SH-SY5Y (cell line): ENCODE data around the gene LPCAT2.

Experiments
- GATA2 ChIP-seq: IDR thresholded peaks from 2 replicates; pipeline ENCODE4 v1.6.1; 2011; ENCODE audit warnings: mild to moderate bottlenecking, low read depth, low read length
- GATA3 ChIP-seq: IDR thresholded peaks from 2 replicates; pipeline ENCODE4 v1.6.1; 2011; ENCODE audit warnings: low read depth, mild to moderate bottlenecking, low read length, moderate library complexity

LPCAT2 gene

DNA sequence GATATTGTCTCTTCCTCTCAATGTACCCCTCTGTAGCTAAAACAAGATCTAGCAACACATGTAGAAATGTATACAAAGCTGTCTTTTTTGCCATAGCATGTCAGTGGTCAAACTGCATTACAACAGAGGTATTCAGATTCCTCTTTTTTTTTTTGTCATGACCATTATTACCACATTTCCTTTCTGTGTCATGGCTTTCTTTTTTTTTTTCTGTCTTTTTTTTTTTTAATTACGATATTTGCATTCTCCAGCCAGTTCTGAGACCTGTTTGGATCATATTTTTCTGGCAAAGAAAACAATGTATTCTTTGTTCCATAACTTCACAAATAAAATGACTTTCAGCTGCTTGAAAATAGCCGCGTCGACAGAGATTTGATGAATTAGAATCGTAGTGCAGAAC is 30.2 kb downstream of the LPCAT2 start:
- TF ChIP-seq GATA3: no peak
- no peak for TF ChIP-seq GATA2

DNA sequence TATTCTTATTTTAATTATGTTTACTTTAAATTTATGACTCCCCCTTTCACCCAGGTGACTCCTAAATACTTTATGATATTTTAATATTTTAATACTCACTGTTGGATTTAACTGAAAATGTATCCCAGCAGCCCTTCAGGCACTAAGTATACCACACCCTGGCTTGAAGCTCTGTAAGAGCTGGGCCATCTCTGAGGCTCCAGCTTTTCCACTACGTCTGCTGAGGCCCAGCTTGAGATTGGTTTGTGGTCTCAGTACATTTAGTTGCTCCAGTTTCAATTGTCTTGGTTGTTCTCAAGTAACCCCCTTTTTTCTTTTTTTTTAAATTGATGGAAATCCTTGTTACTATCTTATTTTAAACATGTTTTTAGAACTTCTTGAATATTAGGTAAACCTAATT is 30.6 kb downstream of the LPCAT2 start:
- TF ChIP-seq GATA3: no peak
- TF ChIP-seq GATA2: no peak

DNA sequence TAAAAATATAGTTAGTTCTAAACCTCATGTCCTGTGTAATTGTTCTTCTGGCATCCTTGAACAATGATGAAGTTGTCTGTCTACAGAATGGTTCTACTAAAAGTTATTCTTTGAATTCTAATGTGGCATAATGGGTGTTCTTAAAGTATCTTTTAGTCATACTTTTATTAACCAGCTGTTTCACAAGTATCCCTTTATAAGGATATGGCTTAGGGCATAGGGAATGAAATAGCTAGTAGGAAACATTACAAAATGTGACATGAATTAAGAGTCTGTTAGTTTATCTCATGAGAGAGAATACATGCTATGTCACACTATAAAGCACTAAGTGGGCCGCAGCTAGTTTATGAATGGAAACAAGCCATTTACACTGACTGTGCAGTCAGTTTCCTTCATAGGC is 31.3 kb downstream of the LPCAT2 start:
- TF ChIP-seq GATA2: no peak
- TF ChIP-seq GATA3: no peak

DNA sequence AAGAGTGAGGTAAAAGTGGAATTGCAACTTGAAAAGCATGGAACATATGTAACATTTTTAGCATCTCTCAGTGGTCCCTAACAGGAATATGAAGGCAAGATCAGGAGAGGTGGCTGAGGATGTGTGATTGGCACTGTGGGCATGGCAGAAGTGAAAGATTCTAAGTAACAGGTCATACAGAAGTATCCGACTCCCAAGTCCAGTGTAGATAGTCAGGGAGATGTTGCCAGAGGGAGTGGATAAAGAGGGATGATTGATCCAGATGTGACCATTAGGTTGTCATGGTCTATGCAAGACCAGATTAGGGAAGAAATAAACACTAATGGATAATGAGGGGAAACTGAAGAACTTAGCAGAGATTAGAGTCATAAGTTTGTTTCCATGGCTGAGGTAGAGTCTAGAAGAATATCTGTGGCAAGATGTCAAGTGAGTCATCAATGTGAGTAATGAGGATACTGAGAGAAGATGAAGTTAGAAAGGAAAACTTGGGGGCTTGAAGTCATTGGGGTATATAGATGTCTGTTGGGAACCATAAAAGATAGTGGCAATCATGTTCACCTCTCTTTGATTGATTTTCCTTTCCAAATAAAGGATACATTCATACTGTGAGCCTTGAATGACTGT is 33.7 kb downstream of the LPCAT2 start:
- TF ChIP-seq GATA2 (no peak), GATA3 (no peak)

DNA sequence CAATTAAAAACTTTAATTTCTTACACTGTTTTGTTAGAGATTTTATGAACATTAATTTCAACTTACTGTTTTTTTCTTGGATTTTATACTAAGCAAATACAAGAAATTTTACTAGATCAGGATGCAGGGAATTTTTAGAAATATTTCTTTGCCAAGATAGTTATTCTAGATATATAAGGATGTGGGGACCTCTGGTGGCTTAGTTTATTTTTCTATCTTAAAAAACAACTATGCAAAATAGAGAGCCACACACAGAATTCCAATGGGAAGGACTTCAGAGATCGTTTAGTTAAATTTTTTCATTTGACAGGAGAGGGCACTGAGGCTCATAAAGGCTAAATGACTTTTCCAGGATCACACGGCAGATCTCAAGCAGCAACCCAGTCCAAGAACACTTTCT is 34.6 kb downstream of the LPCAT2 start:
- TF ChIP-seq GATA3: no peak
- TF ChIP-seq GATA2: no peak

DNA sequence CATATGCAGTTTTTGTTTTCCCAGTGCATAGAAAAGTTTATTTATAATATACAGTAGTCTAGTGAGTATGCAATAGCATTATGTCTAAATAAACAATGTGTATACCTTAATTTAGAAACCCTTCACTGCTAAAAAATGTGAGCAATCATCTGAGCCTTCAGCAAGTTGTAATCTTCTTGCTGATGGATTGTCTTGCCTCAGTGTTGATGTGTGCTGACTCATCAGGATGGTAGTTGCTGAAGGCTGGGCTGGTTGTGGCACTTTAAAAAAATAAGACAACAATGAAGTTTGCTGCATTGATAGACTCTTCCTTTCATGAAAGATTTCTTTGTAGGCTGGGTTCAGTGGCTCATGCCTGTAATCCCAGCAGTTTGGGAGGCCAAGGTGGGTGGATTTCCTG is 43.7 kb downstream of the LPCAT2 start:
- TF ChIP-seq GATA2 (no peak), GATA3 (no peak)

DNA sequence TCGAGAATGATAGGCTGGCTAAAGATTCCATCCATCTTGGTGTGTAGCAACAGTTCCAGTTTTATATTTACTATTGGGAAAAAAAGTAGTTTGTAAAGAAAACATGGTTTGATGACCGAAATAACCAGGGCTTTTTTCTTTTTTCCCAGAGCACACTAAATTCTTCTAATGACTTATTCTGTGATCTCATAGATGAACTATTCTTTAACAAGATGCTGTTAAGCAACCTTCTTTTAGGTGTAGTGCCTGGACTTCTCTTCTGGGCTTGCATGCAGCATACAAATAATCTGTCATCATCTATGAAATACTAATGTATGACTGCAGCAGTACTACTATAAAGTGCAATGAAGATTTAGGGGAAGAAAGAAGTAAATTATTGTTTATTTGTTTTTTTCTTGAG is 46.6 kb downstream of the LPCAT2 start:
- TF ChIP-seq GATA2 (no peak), GATA3 (no peak)

DNA sequence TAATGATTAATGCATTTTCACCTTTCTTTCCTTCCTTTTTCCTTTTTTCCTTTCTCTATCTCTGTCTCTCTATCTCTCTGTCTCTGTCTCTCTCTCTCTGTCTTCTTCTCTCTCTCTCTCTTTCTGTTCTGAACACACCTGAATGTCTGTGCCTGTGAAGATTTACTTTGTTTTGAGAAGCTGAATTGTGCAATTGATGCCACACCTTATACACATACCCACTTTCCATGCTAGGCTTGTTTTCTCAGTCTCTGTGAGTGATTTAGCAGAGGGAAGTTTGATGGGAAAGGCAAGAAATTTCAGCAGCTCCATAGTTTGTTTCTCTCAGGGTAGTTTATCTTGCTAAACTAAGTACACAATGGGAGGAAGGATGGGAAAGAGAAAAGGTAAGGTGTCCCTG is 48.3 kb downstream of the LPCAT2 start:
- TF ChIP-seq GATA3: no peak

DNA sequence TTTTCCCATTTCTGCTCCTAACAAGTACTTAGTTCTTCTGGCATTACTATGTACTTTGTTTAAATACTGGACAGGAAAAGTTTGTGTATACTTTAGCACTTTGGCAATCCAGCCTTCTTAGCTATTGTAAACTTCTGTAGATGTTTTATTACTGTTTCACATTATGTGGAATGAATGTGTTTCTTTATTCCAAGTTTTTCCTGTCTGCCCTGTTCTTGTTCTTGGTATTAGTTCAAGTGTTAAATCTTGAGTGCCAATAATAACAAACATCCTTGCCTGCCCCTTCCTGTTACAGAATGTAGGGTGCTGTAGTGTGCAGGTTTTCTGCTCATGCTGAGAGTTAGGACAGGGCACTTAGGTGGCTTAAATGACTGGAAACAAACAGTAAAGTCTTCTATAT is 50.4 kb downstream of the LPCAT2 start:
- TF ChIP-seq GATA3 (no peak), GATA2 (no peak)

DNA sequence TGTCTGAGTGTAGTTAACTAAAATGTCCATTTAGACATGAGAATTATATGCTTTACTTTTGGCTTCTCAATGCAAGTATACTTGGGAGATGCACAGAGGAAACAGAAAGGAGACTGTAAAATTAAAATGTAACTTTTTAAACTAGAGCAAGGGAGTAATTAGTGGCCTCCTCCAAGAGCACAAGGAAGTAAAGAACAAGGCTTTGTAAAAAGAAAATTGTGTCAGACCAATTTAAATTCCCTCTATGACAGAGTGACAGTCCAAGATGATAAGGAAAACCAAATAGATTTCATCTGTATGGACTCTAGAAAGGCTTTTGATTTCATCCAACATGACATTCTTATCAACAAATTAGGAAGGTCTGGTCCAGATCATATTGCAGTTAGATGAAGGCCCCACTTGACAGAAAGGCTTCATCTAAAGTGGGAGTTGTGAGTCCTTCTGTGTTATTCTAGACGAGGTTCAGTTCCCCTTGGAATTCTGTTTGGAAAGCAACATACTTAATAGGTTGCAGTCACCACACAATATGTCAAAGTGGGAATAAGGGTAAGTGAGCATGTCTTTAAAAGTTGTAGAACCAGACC is 51.2 kb downstream of the LPCAT2 start:
- TF ChIP-seq GATA3: peak; percentile 93
- peak; percentile 84; the same call in 1 of the 2 replicates for TF ChIP-seq GATA2

DNA sequence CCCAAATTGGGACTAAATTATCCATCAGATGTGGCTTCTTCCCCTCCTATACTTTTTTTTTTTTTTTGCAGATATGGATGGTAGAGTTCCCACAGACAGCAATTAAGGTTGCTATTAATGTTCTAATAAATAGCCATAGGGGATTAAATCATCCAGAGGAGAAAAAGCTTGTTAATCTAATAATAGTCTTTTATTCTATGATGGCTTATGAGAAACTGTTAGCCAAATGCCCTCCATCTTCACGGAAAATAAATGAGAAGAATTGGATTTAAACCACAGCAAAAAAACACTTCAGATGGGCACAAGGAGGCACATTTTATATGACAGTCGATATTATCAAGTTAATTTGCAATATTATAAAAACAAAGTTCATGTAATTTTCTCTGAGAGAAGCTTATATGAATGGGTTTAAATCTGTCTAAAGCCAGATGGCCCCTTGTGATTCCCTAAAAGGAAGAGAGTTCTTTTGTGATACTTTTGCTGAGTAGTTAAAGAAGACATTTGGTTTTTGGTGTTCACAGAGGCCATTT is 52.5 kb downstream of the LPCAT2 start:
- TF ChIP-seq GATA3 (no peak), GATA2 (no peak)

DNA sequence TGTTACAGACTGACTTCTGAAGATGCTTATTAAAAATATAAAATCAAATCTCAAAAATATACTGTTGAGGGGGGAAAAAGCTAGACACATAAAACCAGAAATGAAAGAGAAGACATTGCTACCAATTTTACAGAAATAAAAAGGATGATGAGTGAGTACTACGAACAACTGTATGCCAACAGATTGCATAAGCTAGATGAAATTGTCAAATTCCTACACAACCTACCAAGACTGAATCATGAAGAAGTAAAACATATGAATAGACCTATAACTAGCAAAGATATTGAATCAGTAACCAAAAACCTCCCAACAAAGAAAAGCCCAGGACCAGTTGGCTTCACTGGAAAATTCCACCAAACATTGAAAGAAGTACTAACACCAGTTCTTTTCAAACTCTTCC is 54.1 kb downstream of the LPCAT2 start:
- no peak for TF ChIP-seq GATA2
- no peak for TF ChIP-seq GATA3

DNA sequence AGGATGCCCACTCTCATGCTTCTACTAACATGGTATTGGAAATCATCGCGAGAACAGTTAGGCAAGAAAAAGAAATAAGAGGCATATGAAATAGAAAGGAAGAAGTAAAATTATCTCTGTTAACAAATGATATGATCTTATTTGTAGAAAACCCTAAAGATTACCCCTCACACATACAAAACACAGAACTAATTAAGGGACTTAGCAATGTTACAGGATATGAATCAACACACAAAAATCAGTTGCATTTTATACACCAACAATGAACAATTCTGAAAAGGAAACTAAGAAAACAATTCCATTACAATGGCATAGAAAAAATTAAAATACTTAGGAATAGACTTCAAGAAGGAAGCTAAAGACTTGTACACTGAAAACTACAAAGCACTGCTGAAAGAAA is 54.9 kb downstream of the LPCAT2 start:
- TF ChIP-seq GATA2 (no peak), GATA3 (no peak)

DNA sequence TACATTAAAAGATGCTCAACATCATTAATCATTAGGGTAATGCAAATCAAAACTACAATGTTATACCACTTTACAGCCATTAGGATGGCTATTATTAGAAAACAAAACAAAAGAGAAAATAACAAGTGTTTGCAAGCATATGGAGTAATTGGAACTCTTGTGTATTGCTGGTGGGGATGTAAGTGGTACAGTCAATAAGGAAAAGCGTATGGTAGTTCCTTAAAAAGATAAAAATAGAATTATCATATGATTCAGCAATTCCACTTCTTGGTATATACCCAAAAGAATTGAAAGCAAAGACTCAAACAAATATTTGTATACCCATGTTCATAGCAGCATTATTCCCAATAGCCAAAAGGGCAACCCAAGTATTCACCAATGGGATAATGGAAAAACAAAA is 56.2 kb downstream of the LPCAT2 start:
- no peak for TF ChIP-seq GATA3
- no peak for TF ChIP-seq GATA2

DNA sequence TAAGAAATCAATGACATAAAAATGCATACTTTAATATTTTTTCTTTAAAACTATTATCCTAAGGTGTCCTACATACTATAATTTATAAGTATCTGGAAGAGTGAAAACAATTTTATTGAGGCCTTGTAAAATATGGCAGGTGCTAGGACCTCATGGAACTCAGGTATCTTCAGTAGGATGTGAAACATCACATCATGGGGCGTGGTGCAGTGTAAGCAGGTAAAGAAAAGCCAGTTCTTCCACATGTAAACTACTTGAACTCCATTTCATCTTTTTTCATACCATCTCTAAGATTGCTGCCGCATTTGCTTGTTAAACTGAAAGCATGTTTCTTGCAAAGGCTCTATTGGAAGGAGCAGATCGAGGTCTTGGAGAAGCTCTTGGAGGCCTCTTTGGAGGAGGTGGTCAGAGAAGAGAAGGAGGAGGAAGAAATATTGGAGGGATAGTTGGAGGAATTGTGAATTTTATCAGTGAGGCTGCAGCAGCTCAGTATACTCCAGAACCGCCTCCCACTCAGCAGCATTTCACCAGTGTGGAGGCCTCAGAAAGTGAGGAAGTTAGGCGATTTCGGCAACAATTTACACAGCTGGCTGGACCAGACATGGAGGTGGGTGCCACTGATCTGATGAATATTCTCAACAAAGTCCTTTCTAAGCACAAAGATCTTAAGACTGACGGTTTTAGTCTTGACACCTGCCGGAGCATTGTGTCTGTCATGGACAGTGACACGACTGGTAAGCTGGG is 57.7 kb downstream of the LPCAT2 start, which contains the start of gene CAPNS2:
TSS of gene CAPNS2 (plus strand) at position 253 of the 744 bp plus-strand sequence. CDS start at position 326, 73 bp downstream.
- TF ChIP-seq GATA3 (no peak), GATA2 (no peak)

DNA sequence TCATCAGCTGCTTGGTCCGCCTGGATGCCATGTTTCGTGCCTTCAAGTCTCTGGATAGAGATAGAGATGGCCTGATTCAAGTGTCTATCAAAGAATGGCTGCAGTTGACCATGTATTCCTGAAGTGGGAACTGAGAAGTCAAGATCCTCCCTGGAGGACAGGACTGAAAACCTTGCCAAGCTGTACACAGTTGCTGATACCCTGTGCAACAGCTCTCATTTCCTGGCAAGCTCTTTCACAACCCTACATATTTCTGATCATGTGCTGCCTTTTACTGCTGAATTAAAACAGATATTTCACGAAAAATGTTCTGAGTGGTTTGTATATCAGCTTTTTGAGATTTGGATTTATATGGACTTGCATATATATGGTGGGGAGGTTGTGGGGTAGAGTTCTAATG is 58.5 kb downstream of the LPCAT2 start:
- TF ChIP-seq GATA3: no peak
- TF ChIP-seq GATA2: no peak
